Measurements from ENCODE around the gene TLR2. TPM values are rescaled to one million over a fixed set of nuclear protein-coding genes. Genes with fewer than 3 reads are reported as not detected.

The TLR2 gene
- total RNA-seq, 1 experiment from 2014 or later = 0.90 TPM

- no CpG with 5 or more reads among the region's 2 CpGs for WGBS (ENCODE audit: extremely low coverage, insufficient read length, low lambda C conversion rate)
Observed at GRCh38 chr4:153705743-153706468, 21.8 kb downstream of the TLR2 start.

More at GRCh38 chr4:153705743-153706468, 21.8 kb downstream of the TLR2 start:
- no peak overlapping the region for H3K4ac ChIP-seq (ENCODE audit: low read depth, low read length)
- Mint-ChIP-seq H3K36me3 (ENCODE audit: insufficient read depth in 1 of 3, low read depth in 3 of 3) (no peaks in the 10 kb centered on the region), H3K9me3 (no peaks in the 10 kb centered on the region; a peak in 1 of 5 replicates), H3K4me1 (no peaks in the 10 kb centered on the region), H3K4me3 (no peak overlapping the region), H3K27me3 (ENCODE audit: low read depth) (peaks cover 10% of the 10 kb centered on the region; the same call in 1 of the 2 replicates), H3K27ac (no peak overlapping the region)
- no peak overlapping the region for H2AFZ ChIP-seq (ENCODE audit: low read length)
- H3K56ac ChIP-seq (ENCODE audit: insufficient read length, low read depth, low read length) = no peak overlapping the region
- H4K91ac ChIP-seq (ENCODE audit: insufficient read length, low read depth, low read length) = no peak overlapping the region
- H3K18ac ChIP-seq (ENCODE audit: insufficient read length, low read depth, low read length) = no peak overlapping the region
- no peaks in the 10 kb centered on the region for H3K4me1 ChIP-seq (ENCODE audit: insufficient read depth, low read length)
- H3K79me1 ChIP-seq (ENCODE audit: insufficient read depth, low read depth, low read length, poor library complexity, severe bottlenecking) = no peaks in the 10 kb centered on the region
- no peak overlapping the region for H2BK12ac ChIP-seq (ENCODE audit: insufficient read length, low read depth, low read length)
- no peak overlapping the region for H2BK5ac ChIP-seq (ENCODE audit: insufficient read length, low read length)
- no peak overlapping the region for H2BK15ac ChIP-seq (ENCODE audit: low read depth, low read length)
- no peaks in the 10 kb centered on the region for H3K23me2 ChIP-seq (ENCODE audit: insufficient read length, low read depth, low read length, poor library complexity, severe bottlenecking)
- TF ChIP-seq CTCF (conservative IDR thresholded peaks at IDR 0.05) = no peak
- no peak overlapping the region for H3K4me2 ChIP-seq (ENCODE audit: insufficient read depth, insufficient read length, low read length)
- H3K27me3 ChIP-seq (ENCODE audit: insufficient read depth, low read length) = no peaks in the 10 kb centered on the region
- H3K9me3 ChIP-seq (ENCODE audit: control insufficient read depth, low read depth, low read length) = no peaks in the 10 kb centered on the region
- no peaks in the 10 kb centered on the region for H3K79me2 ChIP-seq (ENCODE audit: insufficient read depth, low read length)
- no peak overlapping the region for H3T11ph ChIP-seq (ENCODE audit: low read length)
- H3K14ac ChIP-seq (ENCODE audit: insufficient read depth, low read length) = no peak overlapping the region
- H3K23ac ChIP-seq (ENCODE audit: insufficient read length, low read depth, low read length) = no peak overlapping the region
- no peak for DNase-seq
- no peak overlapping the region for H2AK5ac ChIP-seq (ENCODE audit: insufficient read length, low read length)
- H3K27ac ChIP-seq (ENCODE audit: insufficient read length, low read depth, low read length) = no peak overlapping the region
- no peak overlapping the region for H4K5ac ChIP-seq (ENCODE audit: insufficient read length, low read depth, low read length)
- H2BK20ac ChIP-seq (ENCODE audit: low read depth, low read length, poor library complexity, severe bottlenecking) = no peak overlapping the region
- H2BK120ac ChIP-seq (ENCODE audit: low read depth, low read length, poor library complexity, severe bottlenecking) = no peak overlapping the region
- H3K9ac ChIP-seq (ENCODE audit: extremely low read depth, insufficient read length, low read length) = no peak overlapping the region
- H4K8ac ChIP-seq (replicated peaks; ENCODE audit: insufficient read length, low read depth, low read length) = no peak overlapping the region
- no peaks in the 10 kb centered on the region for H4K20me1 ChIP-seq (ENCODE audit: control insufficient read depth, insufficient read depth, insufficient read length)
